ENCODE data around the gene SLC35E3. TPM values are rescaled to one million over a fixed set of nuclear protein-coding genes. Genes with fewer than 3 reads are reported as not detected.

The SLC35E3 gene
- total RNA-seq, 1 donor from 2014 or later: 9.5 TPM

DNA sequence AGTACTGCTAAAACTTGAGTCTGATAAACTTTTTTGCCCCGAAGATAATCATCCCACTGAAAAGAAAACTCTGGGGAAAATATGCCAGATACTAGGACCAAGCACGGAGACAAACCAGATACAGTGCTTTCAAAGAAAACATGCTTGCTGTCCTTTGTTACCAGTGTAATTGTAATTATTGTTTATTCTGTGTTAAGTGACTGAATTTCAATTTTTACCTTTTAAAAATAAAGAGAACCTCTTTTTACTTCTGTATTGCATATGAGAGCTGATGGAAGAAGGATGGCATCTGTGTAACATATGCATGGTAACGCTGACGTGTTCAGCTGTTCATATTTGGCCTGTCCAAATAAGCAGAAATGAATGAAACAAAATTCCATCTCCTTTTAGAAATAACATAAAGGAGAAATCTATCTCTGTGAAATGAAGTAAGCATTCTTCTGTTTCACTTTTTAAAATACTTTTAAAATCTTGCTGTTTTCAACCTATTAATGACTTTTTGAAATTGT is 22.5 kb downstream of the SLC35E3 start:
- DNase-seq (ENCODE audit: extremely low spot score, unreplicated experiment): no peak
- no peaks in the 10 kb centered on the region for H3K4me1 Mint-ChIP-seq (ENCODE audit: unreplicated experiment)
- H3K4me3 Mint-ChIP-seq (ENCODE audit: unreplicated experiment): no peak overlapping the region
- peaks cover 14% of the 10 kb centered on the region for H3K36me3 Mint-ChIP-seq (ENCODE audit: unreplicated experiment)
- H3K9me3 Mint-ChIP-seq (ENCODE audit: unreplicated experiment): no peaks in the 10 kb centered on the region
- TF ChIP-seq, protein P1, sequence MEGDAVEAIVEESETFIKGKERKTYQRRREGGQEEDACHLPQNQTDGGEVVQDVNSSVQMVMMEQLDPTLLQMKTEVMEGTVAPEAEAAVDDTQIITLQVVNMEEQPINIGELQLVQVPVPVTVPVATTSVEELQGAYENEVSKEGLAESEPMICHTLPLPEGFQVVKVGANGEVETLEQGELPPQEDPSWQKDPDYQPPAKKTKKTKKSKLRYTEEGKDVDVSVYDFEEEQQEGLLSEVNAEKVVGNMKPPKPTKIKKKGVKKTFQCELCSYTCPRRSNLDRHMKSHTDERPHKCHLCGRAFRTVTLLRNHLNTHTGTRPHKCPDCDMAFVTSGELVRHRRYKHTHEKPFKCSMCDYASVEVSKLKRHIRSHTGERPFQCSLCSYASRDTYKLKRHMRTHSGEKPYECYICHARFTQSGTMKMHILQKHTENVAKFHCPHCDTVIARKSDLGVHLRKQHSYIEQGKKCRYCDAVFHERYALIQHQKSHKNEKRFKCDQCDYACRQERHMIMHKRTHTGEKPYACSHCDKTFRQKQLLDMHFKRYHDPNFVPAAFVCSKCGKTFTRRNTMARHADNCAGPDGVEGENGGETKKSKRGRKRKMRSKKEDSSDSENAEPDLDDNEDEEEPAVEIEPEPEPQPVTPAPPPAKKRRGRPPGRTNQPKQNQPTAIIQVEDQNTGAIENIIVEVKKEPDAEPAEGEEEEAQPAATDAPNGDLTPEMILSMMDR (IDR thresholded peaks at IDR 0.05): no peak
- no peaks in the 10 kb centered on the region for H3K27me3 Mint-ChIP-seq (ENCODE audit: unreplicated experiment)
- H3K27ac Mint-ChIP-seq (ENCODE audit: unreplicated experiment): no peak overlapping the region

DNA sequence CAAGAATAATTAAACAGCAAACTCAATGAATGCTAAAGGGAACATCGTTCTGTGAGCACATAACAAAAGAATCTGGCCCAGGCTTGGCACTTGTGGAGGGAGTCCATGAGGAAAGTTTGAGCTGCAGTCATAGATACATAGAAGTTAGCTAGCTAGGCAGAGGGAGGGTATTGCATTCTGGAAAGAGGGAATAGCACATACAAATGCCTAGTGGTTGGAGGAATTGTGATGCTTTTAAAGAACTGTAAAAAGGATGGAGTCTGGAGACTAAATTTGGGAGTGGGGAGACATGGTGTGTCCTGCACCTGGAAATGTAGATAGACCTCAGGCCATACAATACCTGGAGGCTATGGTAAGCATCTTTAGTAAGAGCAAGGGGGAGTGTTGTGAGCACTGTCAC is 24.0 kb downstream of the SLC35E3 start:
- H3K27me3 Mint-ChIP-seq (ENCODE audit: unreplicated experiment): no peaks in the 10 kb centered on the region
- TF ChIP-seq, protein P1 (IDR thresholded peaks at IDR 0.05): no peak
- no peaks in the 10 kb centered on the region for H3K9me3 Mint-ChIP-seq (ENCODE audit: unreplicated experiment)

DNA sequence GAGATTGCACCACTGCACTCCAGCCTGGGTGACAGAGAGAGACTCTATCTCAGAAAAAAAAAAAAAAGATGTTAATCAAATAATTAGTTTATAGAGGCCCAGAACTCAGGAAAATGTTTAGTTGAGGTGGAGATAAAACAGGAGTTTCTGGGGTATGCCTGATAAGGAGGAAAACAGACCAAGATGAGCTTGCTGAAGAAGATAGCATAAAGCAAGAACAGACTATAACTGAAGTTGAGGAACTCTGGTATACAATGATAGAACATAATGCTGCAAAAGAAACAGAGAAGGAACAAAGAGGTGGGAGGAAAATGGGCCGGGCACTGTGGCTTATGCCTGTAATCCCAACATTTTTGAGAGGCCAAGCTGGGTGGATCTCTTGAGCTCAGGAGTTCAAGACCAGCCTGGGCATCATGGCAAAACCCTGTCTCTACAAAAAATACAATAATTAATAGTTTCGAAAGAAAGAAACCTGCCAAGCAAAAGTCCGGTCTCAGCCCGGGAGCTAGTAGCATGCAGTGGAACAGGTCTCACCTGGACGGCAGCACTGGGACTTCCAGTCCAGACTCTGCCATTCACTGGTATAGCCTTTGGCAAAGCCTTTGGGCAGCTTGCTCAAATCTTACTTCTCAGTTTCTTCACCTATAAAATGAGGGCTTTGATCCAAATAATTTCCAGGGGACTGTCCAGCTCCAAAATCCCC is 25.4 kb downstream of the SLC35E3 start:
- Mint-ChIP-seq H3K27me3 (ENCODE audit: unreplicated experiment) (no peaks in the 10 kb centered on the region), H3K4me1 (ENCODE audit: unreplicated experiment) (no peaks in the 10 kb centered on the region), H3K27ac (ENCODE audit: unreplicated experiment) (no peak overlapping the region), H3K36me3 (ENCODE audit: unreplicated experiment) (peaks cover 6% of the 10 kb centered on the region), H3K9me3 (ENCODE audit: unreplicated experiment) (no peaks in the 10 kb centered on the region), H3K4me3 (ENCODE audit: unreplicated experiment) (no peak overlapping the region)
- TF ChIP-seq, protein P1 (IDR thresholded peaks at IDR 0.05): no peak
- no peak for DNase-seq (ENCODE audit: extremely low spot score, unreplicated experiment)

More for the DNA sequence above, 24.0 kb downstream of the SLC35E3 start:
- Mint-ChIP-seq H3K36me3 (ENCODE audit: unreplicated experiment) (peaks cover 6% of the 10 kb centered on the region), H3K4me3 (ENCODE audit: unreplicated experiment) (no peak overlapping the region), H3K27ac (ENCODE audit: unreplicated experiment) (no peak overlapping the region), H3K4me1 (ENCODE audit: unreplicated experiment) (no peaks in the 10 kb centered on the region)
- DNase-seq (ENCODE audit: extremely low spot score, unreplicated experiment): no peak

DNA sequence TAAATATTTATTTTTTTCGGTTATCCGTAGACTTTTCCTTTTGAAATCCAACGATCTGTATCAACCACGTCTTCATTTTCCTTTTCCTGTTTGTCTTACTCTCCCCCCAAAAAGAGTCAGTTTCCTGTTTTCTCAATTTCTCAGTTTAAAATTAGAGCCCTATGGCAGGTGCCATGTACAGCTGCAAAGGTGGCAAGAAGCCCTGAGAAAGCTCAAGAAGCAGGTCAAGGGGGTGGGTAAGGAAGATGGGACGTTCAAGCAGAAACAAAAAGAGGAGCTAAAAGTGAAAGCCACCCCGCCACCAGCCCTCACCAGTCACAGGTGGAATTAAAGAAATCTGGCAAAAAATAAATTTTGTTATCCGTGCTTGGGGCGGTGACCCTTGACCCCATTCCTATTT is 26.7 kb downstream of the SLC35E3 start:
- Mint-ChIP-seq H3K4me3 (ENCODE audit: unreplicated experiment) (no peak overlapping the region), H3K27me3 (ENCODE audit: unreplicated experiment) (no peaks in the 10 kb centered on the region), H3K9me3 (ENCODE audit: unreplicated experiment) (no peaks in the 10 kb centered on the region), H3K4me1 (ENCODE audit: unreplicated experiment) (no peaks in the 10 kb centered on the region), H3K27ac (ENCODE audit: unreplicated experiment) (no peak overlapping the region), H3K36me3 (ENCODE audit: unreplicated experiment) (peaks cover 2% of the 10 kb centered on the region)
- DNase-seq (ENCODE audit: extremely low spot score, unreplicated experiment): no peak
- TF ChIP-seq, protein P1 (IDR thresholded peaks at IDR 0.05): no peak

DNA sequence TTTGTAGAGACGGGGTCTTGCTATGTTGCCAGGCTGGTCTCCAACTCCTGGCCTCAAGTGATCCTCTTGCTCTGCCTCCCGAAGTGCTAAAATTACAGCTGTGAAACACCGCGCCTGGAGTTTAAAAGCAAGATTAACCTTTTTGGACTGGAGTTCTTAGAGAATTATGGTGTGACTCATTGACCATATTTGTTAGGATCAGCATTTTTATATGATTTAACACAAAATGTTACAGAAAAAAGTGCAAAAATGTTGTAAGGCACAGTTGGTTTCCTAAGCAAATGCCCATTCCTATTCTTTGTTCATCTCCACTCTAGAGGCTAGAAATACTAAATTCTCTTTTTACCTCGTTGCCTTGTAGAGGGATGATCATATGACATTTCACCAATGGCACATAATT is 27.6 kb downstream of the SLC35E3 start:
- no peaks in the 10 kb centered on the region for H3K4me1 Mint-ChIP-seq (ENCODE audit: unreplicated experiment)
- H3K27ac Mint-ChIP-seq (ENCODE audit: unreplicated experiment): no peak overlapping the region
- DNase-seq (ENCODE audit: extremely low spot score, unreplicated experiment): no peak
- no peaks in the 10 kb centered on the region for H3K9me3 Mint-ChIP-seq (ENCODE audit: unreplicated experiment)
- H3K27me3 Mint-ChIP-seq (ENCODE audit: unreplicated experiment): no peaks in the 10 kb centered on the region
- no peak overlapping the region for H3K4me3 Mint-ChIP-seq (ENCODE audit: unreplicated experiment)
- TF ChIP-seq, protein P1 (IDR thresholded peaks at IDR 0.05): no peak
- H3K36me3 Mint-ChIP-seq (ENCODE audit: unreplicated experiment): peaks cover 2% of the 10 kb centered on the region

All from osteocyte (in vitro differentiated cells).